Adrenal gland (tissue), 5 donors: ENCODE results near the gene UROC1.

ENCODE experiments used
- CTCF ChIP-seq, 6 experiments: fragments of 450-650 bp in 4 of 6; fragments of 200-600 bp in 2 of 6; sonication (generic) in 1 of 6; IDR thresholded peaks; 1 replicate in 5 of 6; 2 replicates in 1 of 6; pipeline versions ENCODE4 v1.5.1 to v1.8.0; 2016 to 2021; ENCODE audit warnings: antibody characterized with exemption in 6 of 6, mild to moderate bottlenecking in 2 of 6, moderate library complexity in 1 of 6
- POLR2A ChIP-seq, 2 donors: fragments of 450-650 bp; IDR thresholded peaks; one replicate each; pipeline ENCODE4 v1.6.1; 2017; ENCODE audit warnings: antibody characterized with exemption in 2 of 2, mild to moderate bottlenecking in 2 of 2, moderate library complexity in 1 of 2
- donor health status: DM: no; HTN: no; CAD: no.

GRCh38 chr3:126485956-126486355 is 31.6 kb downstream of the UROC1 start:
- TF ChIP-seq POLR2A (IDR thresholded peaks at IDR 0.05) (no peak), CTCF (IDR thresholded peaks at IDR 0.05) (no peak)
